Peyer's patch (tissue), 4 donors: ENCODE results near the gene MLLT1. TPM values are rescaled to one million over a fixed set of nuclear protein-coding genes. Genes with fewer than 3 reads are reported as not detected.

ENCODE experiments used
- DNase-seq, 3 donors: peaks; one replicate each; pipeline ENCODE4 v3.0.0-alpha.2; 2017 to 2019
- H3K27ac ChIP-seq, 4 donors: fragments of 200-600 bp; sonication (generic); one replicate each; pipeline ENCODE4 v1.5.1; 2016 to 2019
- H3K27me3 ChIP-seq, 2 donors: fragments of 200-600 bp; sonication (generic); one replicate each; pipeline ENCODE4 v1.5.1; 2019
- H3K36me3 ChIP-seq, 3 donors: fragments of 200-600 bp; sonication (generic); one replicate each; pipeline ENCODE4 v1.5.1; 2016 to 2019
- H3K4me1 ChIP-seq, 4 donors: fragments of 200-600 bp; sonication (generic); one replicate each; pipeline ENCODE4 v1.5.1; 2016 to 2019
- H3K4me3 ChIP-seq, 4 donors: fragments of 200-600 bp; sonication (generic); 1 replicate in 3 of 4; 2 replicates in 1 of 4; pipeline ENCODE4 v1.5.1; 2016 to 2019; ENCODE audit warnings: mild to moderate bottlenecking in 1 of 4
- H3K9me3 ChIP-seq, 4 donors: fragments of 200-600 bp; sonication (generic); one replicate each; pipeline ENCODE4 v1.5.1; 2016 to 2019; ENCODE audit warnings: mild to moderate bottlenecking in 1 of 4
- POLR2A ChIP-seq, 2 donors: fragments of 450-650 bp; IDR thresholded peaks; one replicate each; pipeline ENCODE4 v1.5.1; 2017; ENCODE audit warnings: antibody characterized with exemption in 2 of 2, mild to moderate bottlenecking in 2 of 2, moderate library complexity in 2 of 2
- total RNA-seq, 4 donors: library from RNA; depleted of rRNA; stranded (reverse); fragments of >200 nt; gene quantifications; one replicate each; pipeline ENCODE4 v1.1.0, GENCODE V29; 2016
- TF ChIP-seq, protein P1 (sequence below), 6 experiments: fragments of 450-650 bp in 4 of 6; fragments of 200-600 bp in 2 of 6; sonication (generic) in 1 of 6; IDR thresholded peaks; one replicate each; pipeline ENCODE4 v1.5.1; 2017 to 2019; ENCODE audit warnings: antibody characterized with exemption in 6 of 6, mild to moderate bottlenecking in 3 of 6, moderate library complexity in 1 of 6

Gene MLLT1
- total RNA-seq, 4 donors from 2014 or later = 9.5 to 24.8 (median 19.3) TPM

- Histone ChIP-seq H3K4me1 (no peaks in the 10 kb centered on the region), H3K36me3 (no peaks in the 10 kb centered on the region), H3K4me3 (no peak overlapping the region), H3K9me3 (no peaks in the 10 kb centered on the region), H3K27ac (no peak overlapping the region), H3K27me3 (peaks cover 0 to 2% of the 10 kb centered on the region in 2 donors)
- TF ChIP-seq POLR2A (IDR thresholded peaks at IDR 0.05) = no peak
- TF ChIP-seq, protein P1, sequence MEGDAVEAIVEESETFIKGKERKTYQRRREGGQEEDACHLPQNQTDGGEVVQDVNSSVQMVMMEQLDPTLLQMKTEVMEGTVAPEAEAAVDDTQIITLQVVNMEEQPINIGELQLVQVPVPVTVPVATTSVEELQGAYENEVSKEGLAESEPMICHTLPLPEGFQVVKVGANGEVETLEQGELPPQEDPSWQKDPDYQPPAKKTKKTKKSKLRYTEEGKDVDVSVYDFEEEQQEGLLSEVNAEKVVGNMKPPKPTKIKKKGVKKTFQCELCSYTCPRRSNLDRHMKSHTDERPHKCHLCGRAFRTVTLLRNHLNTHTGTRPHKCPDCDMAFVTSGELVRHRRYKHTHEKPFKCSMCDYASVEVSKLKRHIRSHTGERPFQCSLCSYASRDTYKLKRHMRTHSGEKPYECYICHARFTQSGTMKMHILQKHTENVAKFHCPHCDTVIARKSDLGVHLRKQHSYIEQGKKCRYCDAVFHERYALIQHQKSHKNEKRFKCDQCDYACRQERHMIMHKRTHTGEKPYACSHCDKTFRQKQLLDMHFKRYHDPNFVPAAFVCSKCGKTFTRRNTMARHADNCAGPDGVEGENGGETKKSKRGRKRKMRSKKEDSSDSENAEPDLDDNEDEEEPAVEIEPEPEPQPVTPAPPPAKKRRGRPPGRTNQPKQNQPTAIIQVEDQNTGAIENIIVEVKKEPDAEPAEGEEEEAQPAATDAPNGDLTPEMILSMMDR (IDR thresholded peaks at IDR 0.05) = no peak
- no peak for DNase-seq
Measured at GRCh38 chr19:6181119-6181518, 98.7 kb downstream of the MLLT1 start.

DNA sequence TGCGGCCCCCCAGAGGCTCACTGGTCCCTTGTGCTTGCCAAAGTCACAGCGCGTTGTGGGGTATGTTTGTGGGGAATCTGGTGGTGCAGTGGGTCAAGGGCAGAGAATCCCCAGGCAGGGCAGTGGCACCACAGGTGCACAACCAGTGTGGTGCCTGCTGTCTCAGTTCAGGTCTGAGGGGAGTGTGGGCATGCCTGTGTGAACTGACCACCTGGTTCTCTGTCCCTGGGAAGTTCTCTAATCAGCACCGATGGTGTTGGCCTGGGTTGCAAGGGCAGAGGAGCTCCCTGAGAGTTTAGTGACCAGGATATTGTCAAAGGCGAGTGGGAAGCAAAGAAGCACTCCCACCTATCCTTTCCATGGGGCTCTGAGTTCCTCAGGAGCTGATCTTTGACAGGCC lies 106.6 kb downstream of the MLLT1 start:
- Histone ChIP-seq H3K27me3 (no peaks in the 10 kb centered on the region), H3K9me3 (no peaks in the 10 kb centered on the region), H3K36me3 (no peaks in the 10 kb centered on the region), H3K4me3 (no peak overlapping the region), H3K27ac (no peak overlapping the region), H3K4me1 (no peaks in the 10 kb centered on the region)
- TF ChIP-seq, protein P1 (IDR thresholded peaks at IDR 0.05) = no peak
- TF ChIP-seq POLR2A (IDR thresholded peaks at IDR 0.05) = no peak
- DNase-seq = no peak

DNA sequence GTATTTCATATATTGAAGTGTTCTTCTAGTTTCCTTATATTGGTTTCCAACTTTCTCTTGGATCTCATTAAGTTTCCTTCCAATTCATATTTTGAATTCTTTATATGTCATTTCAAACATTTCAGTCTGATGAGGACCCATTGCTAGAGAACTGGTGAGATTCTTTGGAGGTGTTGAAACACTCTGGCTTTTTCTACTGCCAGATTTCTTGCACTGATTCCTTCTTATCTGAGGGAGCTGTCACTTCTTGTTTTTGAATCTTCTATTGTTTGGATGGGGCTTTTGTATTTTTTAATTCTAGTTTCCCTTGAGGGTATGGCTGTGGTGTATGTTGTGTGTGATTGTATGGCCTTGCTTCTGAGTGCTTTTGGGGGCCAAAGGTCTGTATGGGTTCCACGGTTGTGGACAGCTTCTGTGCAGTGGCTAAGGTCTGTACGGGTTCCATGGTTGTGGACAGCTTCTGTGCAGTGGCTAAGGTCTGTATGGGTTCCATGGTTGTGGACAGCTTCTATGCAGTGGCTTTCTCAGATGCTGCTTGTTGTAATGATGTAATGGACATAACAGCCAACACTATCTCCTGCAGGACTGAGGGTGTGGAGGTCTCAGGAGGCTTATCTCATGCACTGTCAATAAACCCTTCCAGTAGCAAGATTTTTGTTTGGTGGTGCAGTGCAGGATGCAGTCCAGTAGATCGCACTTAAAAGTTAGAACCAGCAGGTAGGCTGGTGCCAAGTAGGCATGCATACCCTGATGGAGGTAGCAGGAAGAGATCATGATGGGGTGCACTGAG lies 107.5 kb downstream of the MLLT1 start:
- TF ChIP-seq POLR2A (IDR thresholded peaks at IDR 0.05) = no peak
- TF ChIP-seq, protein P1 (IDR thresholded peaks at IDR 0.05) = no peak
- no peaks in the 10 kb centered on the region for H3K27me3 ChIP-seq
- no peaks in the 10 kb centered on the region for H3K9me3 ChIP-seq
- H3K36me3 ChIP-seq = no peaks in the 10 kb centered on the region
- DNase-seq = no peak
- no peak overlapping the region for H3K27ac ChIP-seq
- no peaks in the 10 kb centered on the region for H3K4me1 ChIP-seq
- no peak overlapping the region for H3K4me3 ChIP-seq

GRCh38 chr19:6167115-6167514 lies 112.7 kb downstream of the MLLT1 start:
- Histone ChIP-seq H3K27me3 (no peaks in the 10 kb centered on the region), H3K36me3 (no peaks in the 10 kb centered on the region), H3K4me1 (no peaks in the 10 kb centered on the region), H3K9me3 (no peaks in the 10 kb centered on the region), H3K27ac (no peak overlapping the region), H3K4me3 (no peak overlapping the region)
- no peak for TF ChIP-seq POLR2A (IDR thresholded peaks at IDR 0.05)
- TF ChIP-seq, protein P1 (IDR thresholded peaks at IDR 0.05) = no peak
- no peak for DNase-seq

DNA sequence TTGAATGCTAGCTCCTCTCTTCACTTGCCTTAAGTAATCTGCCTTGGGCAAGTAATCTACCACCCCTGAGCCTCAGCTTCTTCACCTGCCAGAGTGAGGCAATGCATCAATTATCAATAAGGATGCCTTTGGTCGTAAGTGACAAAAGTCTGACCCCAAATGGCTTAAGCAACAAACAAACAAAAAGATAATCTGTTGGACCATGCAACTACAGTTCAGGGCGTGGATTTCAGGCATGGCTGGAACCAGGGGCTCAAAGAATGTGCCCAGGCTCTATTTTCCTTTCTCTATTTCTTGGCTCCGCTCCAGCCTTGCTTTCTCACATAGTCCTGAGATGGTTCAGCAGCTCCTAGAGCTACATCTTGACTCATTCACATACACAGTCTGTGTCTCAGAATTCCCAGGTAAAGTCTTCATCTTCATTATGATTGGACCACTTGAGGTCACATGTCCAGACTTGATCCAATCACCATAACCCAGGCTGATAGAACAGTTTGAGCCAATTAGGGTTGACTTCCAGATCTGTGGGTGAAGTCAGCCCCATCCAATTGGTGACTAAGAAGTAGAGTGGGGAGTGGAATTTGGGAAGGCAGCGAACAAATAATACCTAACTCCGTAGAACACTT lies 114.8 kb downstream of the MLLT1 start:
- no peaks in the 10 kb centered on the region for H3K4me1 ChIP-seq
- peak in 1 of 3 donors; percentile 0 for DNase-seq
- no peaks in the 10 kb centered on the region for H3K9me3 ChIP-seq
- H3K36me3 ChIP-seq = no peaks in the 10 kb centered on the region
- TF ChIP-seq, protein P1 (IDR thresholded peaks at IDR 0.05) = no peak
- no peak for TF ChIP-seq POLR2A (IDR thresholded peaks at IDR 0.05)
- H3K27ac ChIP-seq = no peak overlapping the region
- H3K4me3 ChIP-seq = no peak overlapping the region
- H3K27me3 ChIP-seq = no peaks in the 10 kb centered on the region
